ENCODE measurements around the gene CBL. TPM values are rescaled to one million over a fixed set of nuclear protein-coding genes. Genes with fewer than 3 reads are reported as not detected.

The CBL gene
- total RNA-seq, 1 experiment from 2014 or later: 9.1 TPM

- Histone ChIP-seq H3K27me3 (replicated peaks) (no peaks in the 10 kb centered on the region), H3K4me3 (no peak overlapping the region)
- no peak for DNase-seq (ENCODE audit: low read depth in 1 of 2, low spot score in 2 of 2)
Measured at GRCh38 chr11:119251114-119251513, 45.0 kb downstream of the CBL start.

DNA sequence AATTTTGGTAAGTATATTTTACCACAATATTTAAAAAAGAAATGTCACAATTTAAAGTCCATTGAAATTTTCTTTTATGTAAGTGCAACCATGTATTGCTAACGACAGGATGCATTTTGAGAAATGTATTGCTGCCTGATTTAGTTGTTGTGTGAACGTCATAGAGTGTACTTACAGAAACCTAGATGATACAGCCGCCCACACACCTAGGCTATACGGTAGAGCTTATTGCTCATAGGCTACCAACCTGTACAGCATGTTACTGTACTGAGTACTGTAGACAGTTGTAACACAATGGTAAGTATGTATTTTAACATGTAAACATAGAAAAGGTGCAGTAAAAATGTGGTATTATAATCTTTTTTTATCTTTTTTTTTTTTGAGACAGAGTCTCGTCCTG is 48.1 kb downstream of the CBL start:
- no peaks in the 10 kb centered on the region for H3K36me3 ChIP-seq
- H3K27ac ChIP-seq: no peak overlapping the region
- no peaks in the 10 kb centered on the region for H3K27me3 ChIP-seq (replicated peaks)
- no peaks in the 10 kb centered on the region for H3K9me3 ChIP-seq (replicated peaks)
- no peak for DNase-seq (ENCODE audit: low read depth in 1 of 2, low spot score in 2 of 2)
- no peaks in the 10 kb centered on the region for H3K4me1 ChIP-seq (replicated peaks)
- no peak overlapping the region for H3K4me3 ChIP-seq

More at GRCh38 chr11:119251114-119251513, 45.0 kb downstream of the CBL start:
- Histone ChIP-seq H3K9me3 (replicated peaks) (no peaks in the 10 kb centered on the region), H3K4me1 (replicated peaks) (no peaks in the 10 kb centered on the region), H3K27ac (no peak overlapping the region), H3K36me3 (no peaks in the 10 kb centered on the region)

GRCh38 chr11:119258180-119258579 is 52.0 kb downstream of the CBL start:
- H3K27me3 ChIP-seq (replicated peaks): no peaks in the 10 kb centered on the region
- DNase-seq (ENCODE audit: low read depth in 1 of 2, low spot score in 2 of 2): no peak
- H3K4me3 ChIP-seq: no peak overlapping the region
- H3K9me3 ChIP-seq (replicated peaks): no peaks in the 10 kb centered on the region
- peaks cover 8% of the 10 kb centered on the region for H3K4me1 ChIP-seq (replicated peaks)
- no peaks in the 10 kb centered on the region for H3K36me3 ChIP-seq
- H3K27ac ChIP-seq: no peak overlapping the region

DNA sequence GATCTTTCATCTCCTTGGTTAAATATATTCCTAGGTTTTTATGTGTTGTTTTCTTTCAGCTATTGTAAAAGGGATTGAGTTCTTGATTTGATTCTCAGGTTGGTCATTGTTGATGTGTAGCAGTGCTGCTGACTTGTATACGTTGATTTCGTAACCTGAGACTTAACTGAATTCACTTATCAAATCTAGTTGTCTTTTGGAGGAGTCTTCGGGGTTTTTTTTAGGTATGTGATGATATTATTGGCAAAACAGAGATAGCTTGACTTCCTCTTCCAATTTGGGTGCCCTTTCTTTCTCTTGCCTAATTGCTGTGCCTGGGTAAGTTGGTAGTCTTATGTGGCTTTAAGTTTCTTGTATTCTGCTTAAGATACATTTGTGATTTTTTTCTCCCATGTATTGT is 52.8 kb downstream of the CBL start:
- Histone ChIP-seq H3K4me1 (replicated peaks) (peaks cover 14% of the 10 kb centered on the region), H3K9me3 (replicated peaks) (no peaks in the 10 kb centered on the region), H3K4me3 (no peak overlapping the region), H3K36me3 (no peaks in the 10 kb centered on the region), H3K27ac (no peak overlapping the region), H3K27me3 (replicated peaks) (no peaks in the 10 kb centered on the region)
- DNase-seq (ENCODE audit: low read depth in 1 of 2, low spot score in 2 of 2): no peak

DNA sequence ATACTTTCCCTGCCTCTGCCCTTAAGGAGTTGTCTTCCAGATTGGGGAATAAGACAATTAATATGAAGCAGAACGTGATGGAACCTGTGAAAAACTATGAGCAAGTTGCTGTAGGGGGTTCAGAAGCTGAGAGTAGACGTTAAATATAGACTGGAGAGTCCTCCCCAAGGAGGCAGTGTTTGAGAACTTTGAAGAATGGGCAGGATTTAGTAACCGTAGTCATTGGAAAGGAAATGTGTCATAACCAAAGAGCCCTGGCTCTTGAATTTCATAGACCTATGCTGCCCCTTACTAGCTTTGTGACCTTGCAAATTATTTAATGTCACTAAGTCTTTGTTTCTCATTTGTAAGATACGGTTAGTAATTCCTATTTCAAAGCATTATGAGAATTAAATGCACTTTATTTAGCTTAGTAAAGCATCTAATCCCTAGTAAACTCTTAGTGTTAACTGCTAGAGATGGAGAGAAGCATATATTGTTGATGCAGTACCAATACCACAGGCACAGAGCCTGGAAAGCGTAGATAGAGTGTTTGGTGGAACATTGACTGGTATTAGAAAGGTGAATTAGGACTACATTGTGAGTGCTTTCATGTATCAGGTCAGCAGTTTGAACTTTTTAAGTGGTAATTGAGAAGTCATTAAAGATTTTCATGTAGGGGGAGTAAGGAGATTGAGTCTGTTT is 56.7 kb downstream of the CBL start:
- Histone ChIP-seq H3K4me3 (no peak overlapping the region), H3K36me3 (no peaks in the 10 kb centered on the region), H3K27me3 (replicated peaks) (no peaks in the 10 kb centered on the region), H3K9me3 (replicated peaks) (no peaks in the 10 kb centered on the region), H3K27ac (no peak overlapping the region), H3K4me1 (replicated peaks) (peaks cover 14% of the 10 kb centered on the region)
- DNase-seq (ENCODE audit: low read depth in 1 of 2, low spot score in 2 of 2): no peak

- H3K27ac ChIP-seq: no peak overlapping the region
- H3K4me3 ChIP-seq: no peak overlapping the region
- no peak for DNase-seq (ENCODE audit: low read depth in 1 of 2, low spot score in 2 of 2)
Measured at GRCh38 chr11:119263352-119263940, 57.3 kb downstream of the CBL start.

DNA sequence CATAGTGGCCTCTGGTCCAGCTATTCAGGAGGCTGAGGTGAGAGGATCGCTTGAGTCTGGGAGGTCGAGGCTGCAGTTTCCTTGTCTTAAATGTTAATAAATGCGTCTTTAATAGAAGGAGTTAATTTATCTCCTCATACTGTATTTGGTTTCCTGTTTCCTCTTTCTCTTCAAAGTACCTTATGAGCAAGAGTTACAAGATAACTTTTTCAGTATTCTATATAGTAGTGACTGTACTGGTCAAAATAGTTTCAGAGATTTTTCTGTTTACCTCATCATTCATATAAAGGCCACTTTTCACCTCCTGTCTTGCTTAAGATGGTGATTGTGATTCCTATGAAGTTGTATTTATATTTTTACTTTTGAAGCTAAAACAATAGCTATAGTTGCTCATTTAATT is 59.9 kb downstream of the CBL start:
- DNase-seq (ENCODE audit: low read depth in 1 of 2, low spot score in 2 of 2): no peak
- peaks cover 14% of the 10 kb centered on the region for H3K4me1 ChIP-seq (replicated peaks)
- H3K4me3 ChIP-seq: no peak overlapping the region
- no peaks in the 10 kb centered on the region for H3K9me3 ChIP-seq (replicated peaks)
- H3K27me3 ChIP-seq (replicated peaks): no peaks in the 10 kb centered on the region
- no peak overlapping the region for H3K27ac ChIP-seq
- no peaks in the 10 kb centered on the region for H3K36me3 ChIP-seq

More at GRCh38 chr11:119263352-119263940, 57.3 kb downstream of the CBL start:
- H3K4me1 ChIP-seq (replicated peaks): peaks cover 14% of the 10 kb centered on the region
- no peaks in the 10 kb centered on the region for H3K36me3 ChIP-seq
- H3K27me3 ChIP-seq (replicated peaks): no peaks in the 10 kb centered on the region
- no peaks in the 10 kb centered on the region for H3K9me3 ChIP-seq (replicated peaks)

- H3K9me3 ChIP-seq (replicated peaks): no peaks in the 10 kb centered on the region
- H3K36me3 ChIP-seq: no peaks in the 10 kb centered on the region
- no peak for DNase-seq (ENCODE audit: low read depth in 1 of 2, low spot score in 2 of 2)
- no peak overlapping the region for H3K27ac ChIP-seq
- H3K4me3 ChIP-seq: no peak overlapping the region
- peaks cover 14% of the 10 kb centered on the region for H3K4me1 ChIP-seq (replicated peaks)
- no peaks in the 10 kb centered on the region for H3K27me3 ChIP-seq (replicated peaks)
Measured at GRCh38 chr11:119266517-119267255, 60.5 kb downstream of the CBL start.

DNA sequence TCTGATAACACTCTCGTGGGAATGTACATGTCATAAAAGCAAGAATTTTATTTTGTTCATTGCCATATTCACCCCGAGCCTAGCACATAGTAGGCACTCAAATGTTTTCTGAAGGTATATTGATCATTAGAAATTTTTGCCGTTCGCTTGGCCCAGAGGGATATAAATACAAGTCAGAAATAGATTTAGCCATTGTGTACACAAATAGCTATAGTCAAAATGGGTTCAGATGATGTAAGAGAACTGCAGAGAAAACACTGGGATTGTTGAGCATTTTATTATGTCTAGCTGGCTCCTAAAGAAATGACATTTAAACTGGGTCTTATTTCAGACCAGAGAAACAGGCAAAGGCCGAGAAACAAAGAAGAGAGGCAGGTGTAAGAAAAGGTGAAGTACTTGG is 61.5 kb downstream of the CBL start:
- Histone ChIP-seq H3K27me3 (replicated peaks) (no peaks in the 10 kb centered on the region), H3K4me3 (no peak overlapping the region), H3K36me3 (no peaks in the 10 kb centered on the region), H3K9me3 (replicated peaks) (no peaks in the 10 kb centered on the region), H3K4me1 (replicated peaks) (peaks cover 12% of the 10 kb centered on the region), H3K27ac (no peak overlapping the region)
- DNase-seq (ENCODE audit: low read depth in 1 of 2, low spot score in 2 of 2): no peak

DNA sequence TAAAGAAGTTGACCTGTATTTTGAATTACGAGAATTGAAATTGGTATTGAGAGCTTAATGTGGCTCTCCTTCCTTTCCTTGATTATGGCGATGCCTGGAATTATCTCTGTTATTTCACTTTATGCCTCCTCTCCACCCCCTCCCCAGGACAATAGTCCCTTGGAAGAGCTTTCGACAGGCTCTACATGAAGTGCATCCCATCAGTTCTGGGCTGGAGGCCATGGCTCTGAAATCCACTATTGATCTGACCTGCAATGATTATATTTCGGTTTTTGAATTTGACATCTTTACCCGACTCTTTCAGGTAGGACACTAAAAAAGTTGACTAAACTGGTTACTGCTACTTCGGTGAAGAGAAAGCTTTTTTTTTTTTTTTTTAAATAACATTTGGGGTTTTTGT is 67.6 kb downstream of the CBL start:
- Histone ChIP-seq H3K4me3 (no peak overlapping the region), H3K9me3 (replicated peaks) (no peaks in the 10 kb centered on the region), H3K4me1 (replicated peaks) (no peaks in the 10 kb centered on the region), H3K27ac (no peak overlapping the region), H3K27me3 (replicated peaks) (no peaks in the 10 kb centered on the region), H3K36me3 (peaks cover 2% of the 10 kb centered on the region; the same call in 1 of the 2 replicates)
- no peak for DNase-seq (ENCODE audit: low read depth in 1 of 2, low spot score in 2 of 2)

- Histone ChIP-seq H3K9me3 (replicated peaks) (no peaks in the 10 kb centered on the region), H3K27ac (no peak overlapping the region), H3K4me3 (no peak overlapping the region), H3K4me1 (replicated peaks) (no peaks in the 10 kb centered on the region), H3K27me3 (replicated peaks) (no peaks in the 10 kb centered on the region), H3K36me3 (peaks cover 3% of the 10 kb centered on the region; the same call in 1 of the 2 replicates)
- no peak for DNase-seq (ENCODE audit: low read depth in 1 of 2, low spot score in 2 of 2)
Measured at GRCh38 chr11:119277660-119278059, 71.5 kb downstream of the CBL start.

DNA sequence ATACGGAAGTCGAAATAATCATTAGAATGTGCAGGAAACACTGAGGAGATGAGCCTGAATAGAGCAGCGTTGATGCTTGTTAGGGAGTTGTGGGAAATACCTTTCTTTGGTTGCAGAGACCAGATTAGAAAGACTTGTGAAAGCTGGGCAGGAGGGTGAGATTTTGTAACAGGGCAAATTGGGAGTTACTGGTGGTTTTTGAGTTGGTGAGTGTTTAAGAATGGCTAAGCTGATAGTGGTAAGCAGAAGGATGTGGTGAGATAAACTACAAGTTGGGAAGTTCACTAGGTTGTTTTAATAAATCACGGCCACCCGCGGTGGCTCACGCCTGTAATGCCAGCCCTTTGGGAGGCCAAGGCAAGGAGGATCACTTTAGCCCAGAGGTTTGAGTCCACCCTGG is 76.4 kb downstream of the CBL start:
- H3K4me3 ChIP-seq: no peak overlapping the region
- DNase-seq (ENCODE audit: low read depth in 1 of 2, low spot score in 2 of 2): no peak
- H3K36me3 ChIP-seq: peaks cover 14% of the 10 kb centered on the region
- no peaks in the 10 kb centered on the region for H3K4me1 ChIP-seq (replicated peaks)
- H3K9me3 ChIP-seq (replicated peaks): no peaks in the 10 kb centered on the region
- no peaks in the 10 kb centered on the region for H3K27me3 ChIP-seq (replicated peaks)
- no peak overlapping the region for H3K27ac ChIP-seq

DNA sequence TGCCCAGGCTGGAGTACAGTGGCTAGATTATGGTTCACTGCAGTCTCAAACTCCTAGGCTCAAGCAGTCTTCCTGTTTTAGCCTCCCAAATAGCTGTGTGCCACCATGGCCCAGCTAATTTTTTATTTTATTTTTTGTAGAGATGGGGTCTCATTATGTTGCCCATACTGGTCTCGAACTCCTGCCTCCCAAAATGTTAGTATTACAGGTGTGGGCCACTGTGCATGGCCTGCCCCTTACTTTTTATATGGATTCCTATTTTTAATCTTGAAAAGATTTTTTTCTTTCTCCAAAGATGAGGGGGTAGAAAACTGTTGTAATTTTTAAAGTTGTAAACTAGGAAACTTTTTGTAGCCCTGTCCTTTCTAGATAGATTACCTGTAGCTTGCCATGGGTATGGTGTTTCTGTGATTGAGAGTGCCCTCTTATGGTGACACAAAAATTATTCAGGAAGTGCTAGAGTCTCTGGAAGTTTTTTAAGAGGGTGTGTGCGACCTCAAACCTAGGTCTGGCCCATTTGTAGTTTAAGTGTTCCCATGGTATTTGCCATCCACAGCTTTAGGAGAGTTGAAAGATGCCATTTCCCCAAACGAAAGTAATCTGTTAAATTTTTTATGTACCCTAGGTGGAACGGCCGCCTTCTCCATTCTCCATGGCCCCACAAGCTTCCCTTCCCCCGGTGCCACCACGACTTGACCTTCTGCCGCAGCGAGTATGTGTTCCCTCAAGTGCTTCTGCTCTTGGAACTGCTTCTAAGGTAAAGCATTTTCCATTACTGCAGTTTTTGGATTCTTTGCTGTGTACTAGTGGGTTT is 78.4 kb downstream of the CBL start:
- H3K4me3 ChIP-seq: no peak overlapping the region
- no peaks in the 10 kb centered on the region for H3K4me1 ChIP-seq (replicated peaks)
- H3K27me3 ChIP-seq (replicated peaks): no peaks in the 10 kb centered on the region
- no peaks in the 10 kb centered on the region for H3K9me3 ChIP-seq (replicated peaks)
- peaks cover 11% of the 10 kb centered on the region for H3K36me3 ChIP-seq
- H3K27ac ChIP-seq: no peak overlapping the region
- DNase-seq (ENCODE audit: low read depth in 1 of 2, low spot score in 2 of 2): no peak
